GM23338 (cell line): ENCODE data around the gene GAD1. TPM values are rescaled to one million over a fixed set of nuclear protein-coding genes. Genes with fewer than 3 reads are reported as not detected.

ENCODE experiments used
- ATAC-seq: fragments of 200-7000 bp; cut with Tn5 transposase; 3 replicates; pipeline ENCODE4 v1.9.1; 2020
- DNase-seq: peaks from one replicate; pipeline ENCODE4 v3.0.0-alpha.2; 2015; ENCODE audit warnings: low spot score
- H2AFZ ChIP-seq: fragments of 200-600 bp; sonication (generic); 2 replicates; pipeline ENCODE4 v1.8.0; 2016; ENCODE audit warnings: antibody characterized with exemption, mild to moderate bottlenecking, moderate library complexity
- H3F3A ChIP-seq: fragments of 200-600 bp; sonication (generic); replicated peaks from 2 replicates; pipeline ENCODE4 v1.8.0; 2017; ENCODE audit warnings: antibody characterized with exemption, mixed run types, low read depth
- H3K27ac ChIP-seq: fragments of 200-600 bp; sonication (generic); 2 replicates; pipeline ENCODE4 v1.6.1; 2016; ENCODE audit warnings: low read depth
- H3K27me3 ChIP-seq: fragments of 200-600 bp; sonication (generic); 2 replicates; pipeline ENCODE4 v1.8.0; 2016; ENCODE audit warnings: mild to moderate bottlenecking, mixed run types, moderate library complexity; ENCODE audit not compliant: insufficient read depth
- H3K36me3 ChIP-seq: fragments of 200-600 bp; sonication (generic); 2 replicates; pipeline ENCODE4 v1.8.0; 2016; ENCODE audit warnings: mild to moderate bottlenecking; ENCODE audit not compliant: insufficient read depth
- H3K4me1 ChIP-seq: fragments of 200-600 bp; sonication (generic); 2 replicates; pipeline ENCODE4 v1.8.0; 2016; ENCODE audit warnings: mild to moderate bottlenecking, moderate library complexity; ENCODE audit not compliant: insufficient read depth
- H3K4me2 ChIP-seq: fragments of 200-600 bp; sonication (generic); 2 replicates; pipeline ENCODE4 v1.7.1; 2017; ENCODE audit warnings: mixed run types
- H3K4me3 ChIP-seq: fragments of 200-600 bp; sonication (generic); 2 replicates; pipeline ENCODE4 v1.6.1; 2016; ENCODE audit warnings: mixed run types
- H3K79me2 ChIP-seq: fragments of 200-600 bp; sonication (generic); replicated peaks from 2 replicates; pipeline ENCODE4 v1.8.0; 2017; ENCODE audit warnings: mild to moderate bottlenecking; ENCODE audit not compliant: insufficient read depth
- H3K9me2 ChIP-seq: fragments of 200-600 bp; sonication (generic); 2 replicates; pipeline ENCODE4 v1.8.0; 2017; ENCODE audit not compliant: insufficient read depth
- H4K20me1 ChIP-seq: fragments of 200-600 bp; sonication (generic); replicated peaks from 2 replicates; pipeline ENCODE4 v1.8.0; 2017; ENCODE audit warnings: mild to moderate bottlenecking; ENCODE audit not compliant: insufficient read depth
- H3K27ac Mint-ChIP-seq: 2 replicates; pipeline ENCODE4 v1.8.0; 2020; ENCODE audit warnings: inconsistent platforms, mild to moderate bottlenecking, moderate library complexity, mixed read lengths
- H3K27me3 Mint-ChIP-seq: 3 replicates; pipeline ENCODE4 v1.8.0; 2022; ENCODE audit warnings: low read depth, mild to moderate bottlenecking, moderate library complexity, mixed read lengths, inconsistent platforms; ENCODE audit not compliant: insufficient read depth, poor library complexity
- H3K36me3 Mint-ChIP-seq: 3 replicates; pipeline ENCODE4 v1.8.0; 2021; ENCODE audit warnings: low read depth, mild to moderate bottlenecking, inconsistent platforms, moderate library complexity, mixed read lengths
- H3K4me1 Mint-ChIP-seq: 3 replicates; pipeline ENCODE4 v1.8.0; 2020; ENCODE audit warnings: mild to moderate bottlenecking, inconsistent platforms, mixed read lengths
- H3K4me3 Mint-ChIP-seq: 3 replicates; pipeline ENCODE4 v1.8.0; 2021; ENCODE audit warnings: moderate library complexity, mild to moderate bottlenecking, inconsistent platforms, mixed read lengths
- H3K9me3 Mint-ChIP-seq: 3 replicates; pipeline ENCODE4 v1.8.0; 2020; ENCODE audit warnings: moderate library complexity, mild to moderate bottlenecking, inconsistent platforms, mixed read lengths
- CREB1 ChIP-seq: fragments of 250-450 bp; sonication (Bioruptor Pico); IDR thresholded peaks from 2 replicates; pipeline ENCODE4 v1.5.0; 2020; ENCODE audit warnings: low read depth, mild to moderate bottlenecking, moderate library complexity
- EZH2 ChIP-seq: fragments of 200-600 bp; sonication (generic); IDR thresholded peaks from one replicate; pipeline ENCODE4 v1.8.0; 2017; ENCODE audit warnings: antibody characterized with exemption, mild to moderate bottlenecking, low read depth; ENCODE audit not compliant: unreplicated experiment
- EZH2phosphoT487 ChIP-seq: fragments of 200-600 bp; sonication (generic); IDR thresholded peaks from one replicate; pipeline ENCODE4 v1.8.1; 2018; ENCODE audit warnings: antibody characterized with exemption; ENCODE audit not compliant: unreplicated experiment
- NANOG ChIP-seq: IDR thresholded peaks from 2 replicates; pipeline ENCODE4 v1.6.1; 2016; ENCODE audit warnings: antibody characterized with exemption, borderline replicate concordance
- POLR2AphosphoS5 ChIP-seq: IDR thresholded peaks from 2 replicates; pipeline ENCODE4 v1.6.1; 2016; ENCODE audit warnings: antibody characterized with exemption, low read depth
- STAT1 ChIP-seq: IDR thresholded peaks from one replicate; pipeline ENCODE4 v1.6.1; 2016; ENCODE audit warnings: antibody characterized with exemption; ENCODE audit not compliant: unreplicated experiment
- ZNF114 ChIP-seq: fragments of 250-450 bp; sonication (Bioruptor Pico); IDR thresholded peaks from 2 replicates; pipeline ENCODE4 v1.5.0; 2020; ENCODE audit warnings: mild to moderate bottlenecking, moderate library complexity
- ZNF331 ChIP-seq: fragments of 250-450 bp; sonication (Bioruptor Pico); IDR thresholded peaks from 2 replicates; pipeline ENCODE4 v1.5.0; 2020; ENCODE audit warnings: low read depth, mild to moderate bottlenecking, moderate library complexity
- polyA plus RNA-seq: library from polyadenylated mRNA; unstranded; fragments of >200 nt; fragmentation: Nextera tagmentation; extraction: Ambion mirVana; gene quantifications from 2 replicates; pipeline ENCODE4 v1.2.1, GENCODE V29; 2016
- total RNA-seq: library from RNA; depleted of rRNA; stranded (reverse); fragments of >200 nt; shearing (Covaris generic); gene quantifications from 2 replicates; pipeline ENCODE4 v1.2.3, GENCODE V29; 2014
- TF ChIP-seq, protein P1 (sequence below): IDR thresholded peaks from one replicate; pipeline ENCODE4 v1.6.1; 2018; ENCODE audit warnings: antibody characterized with exemption; ENCODE audit not compliant: unreplicated experiment
- TF ChIP-seq, protein P2 (sequence below): fragments of 250-450 bp; sonication (Bioruptor Pico); IDR thresholded peaks from 2 replicates; pipeline ENCODE4 v1.5.0; 2020; ENCODE audit warnings: mild to moderate bottlenecking, moderate library complexity

GAD1 gene
- total and polyA plus RNA-seq, 2 experiments from 2014 or later: 0.17 to 0.34 TPM

DNA sequence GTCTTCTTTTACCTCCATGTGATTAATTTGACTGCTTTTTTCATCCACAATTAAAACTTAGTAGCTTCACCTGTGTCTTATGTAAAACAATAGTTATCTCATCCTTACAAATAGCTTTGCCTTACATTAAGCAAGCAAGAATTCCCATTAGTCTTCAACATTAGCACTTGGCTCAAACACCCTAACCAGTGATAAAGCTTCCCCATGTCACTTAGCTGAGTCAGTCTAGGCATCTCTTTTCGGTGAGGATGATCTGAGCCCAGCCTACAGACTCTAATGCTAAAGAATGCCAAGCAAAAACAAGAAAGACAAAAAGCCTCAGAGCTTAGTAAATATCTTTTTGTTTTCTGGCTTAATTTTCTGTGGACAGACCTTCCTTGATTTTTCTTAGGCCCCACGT lies 26.1 kb downstream of the GAD1 start (continued):
- TF ChIP-seq EZH2phosphoT487 (no peak), EZH2 (no peak), CREB1 (CRISPR knock-in tag) (no peak), STAT1 (no peak), ZNF331 (CRISPR knock-in tag) (no peak), POLR2AphosphoS5 (no peak)

DNA sequence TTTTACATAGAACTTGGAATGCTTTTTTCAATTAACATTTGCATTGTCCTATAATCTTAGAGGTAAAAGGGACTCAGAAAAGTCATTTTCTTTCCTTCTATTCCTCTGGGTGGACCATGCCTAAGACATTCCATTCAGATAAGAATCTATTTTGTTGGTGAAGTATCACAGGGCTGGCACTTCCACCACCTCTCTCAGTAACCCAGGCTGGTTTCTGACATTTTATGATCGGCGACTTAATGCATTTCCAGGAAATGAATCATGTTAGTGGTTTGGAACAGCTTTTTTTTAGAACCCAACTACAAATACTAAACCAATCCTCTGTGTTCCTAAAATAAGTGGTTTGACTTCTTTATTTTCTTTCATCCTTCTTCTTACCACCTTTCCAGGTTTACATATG lies 27.0 kb downstream of the GAD1 start:
- H3K9me3 Mint-ChIP-seq: peaks cover 2% of the 10 kb centered on the region; the same call in 1 of the 3 replicates
- H3K4me1 Mint-ChIP-seq: no peaks in the 10 kb centered on the region
- no peak for DNase-seq
- peaks cover 2% of the 10 kb centered on the region for H3K27me3 Mint-ChIP-seq
- no peak for ATAC-seq
- TF ChIP-seq NANOG (no peak), ZNF114 (CRISPR knock-in tag) (no peak), ZNF331 (CRISPR knock-in tag) (no peak), CREB1 (CRISPR knock-in tag) (no peak), EZH2 (no peak), POLR2AphosphoS5 (no peak)
- TF ChIP-seq, protein P1, sequence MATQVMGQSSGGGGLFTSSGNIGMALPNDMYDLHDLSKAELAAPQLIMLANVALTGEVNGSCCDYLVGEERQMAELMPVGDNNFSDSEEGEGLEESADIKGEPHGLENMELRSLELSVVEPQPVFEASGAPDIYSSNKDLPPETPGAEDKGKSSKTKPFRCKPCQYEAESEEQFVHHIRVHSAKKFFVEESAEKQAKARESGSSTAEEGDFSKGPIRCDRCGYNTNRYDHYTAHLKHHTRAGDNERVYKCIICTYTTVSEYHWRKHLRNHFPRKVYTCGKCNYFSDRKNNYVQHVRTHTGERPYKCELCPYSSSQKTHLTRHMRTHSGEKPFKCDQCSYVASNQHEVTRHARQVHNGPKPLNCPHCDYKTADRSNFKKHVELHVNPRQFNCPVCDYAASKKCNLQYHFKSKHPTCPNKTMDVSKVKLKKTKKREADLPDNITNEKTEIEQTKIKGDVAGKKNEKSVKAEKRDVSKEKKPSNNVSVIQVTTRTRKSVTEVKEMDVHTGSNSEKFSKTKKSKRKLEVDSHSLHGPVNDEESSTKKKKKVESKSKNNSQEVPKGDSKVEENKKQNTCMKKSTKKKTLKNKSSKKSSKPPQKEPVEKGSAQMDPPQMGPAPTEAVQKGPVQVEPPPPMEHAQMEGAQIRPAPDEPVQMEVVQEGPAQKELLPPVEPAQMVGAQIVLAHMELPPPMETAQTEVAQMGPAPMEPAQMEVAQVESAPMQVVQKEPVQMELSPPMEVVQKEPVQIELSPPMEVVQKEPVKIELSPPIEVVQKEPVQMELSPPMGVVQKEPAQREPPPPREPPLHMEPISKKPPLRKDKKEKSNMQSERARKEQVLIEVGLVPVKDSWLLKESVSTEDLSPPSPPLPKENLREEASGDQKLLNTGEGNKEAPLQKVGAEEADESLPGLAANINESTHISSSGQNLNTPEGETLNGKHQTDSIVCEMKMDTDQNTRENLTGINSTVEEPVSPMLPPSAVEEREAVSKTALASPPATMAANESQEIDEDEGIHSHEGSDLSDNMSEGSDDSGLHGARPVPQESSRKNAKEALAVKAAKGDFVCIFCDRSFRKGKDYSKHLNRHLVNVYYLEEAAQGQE: no peak
- TF ChIP-seq, protein P2, sequence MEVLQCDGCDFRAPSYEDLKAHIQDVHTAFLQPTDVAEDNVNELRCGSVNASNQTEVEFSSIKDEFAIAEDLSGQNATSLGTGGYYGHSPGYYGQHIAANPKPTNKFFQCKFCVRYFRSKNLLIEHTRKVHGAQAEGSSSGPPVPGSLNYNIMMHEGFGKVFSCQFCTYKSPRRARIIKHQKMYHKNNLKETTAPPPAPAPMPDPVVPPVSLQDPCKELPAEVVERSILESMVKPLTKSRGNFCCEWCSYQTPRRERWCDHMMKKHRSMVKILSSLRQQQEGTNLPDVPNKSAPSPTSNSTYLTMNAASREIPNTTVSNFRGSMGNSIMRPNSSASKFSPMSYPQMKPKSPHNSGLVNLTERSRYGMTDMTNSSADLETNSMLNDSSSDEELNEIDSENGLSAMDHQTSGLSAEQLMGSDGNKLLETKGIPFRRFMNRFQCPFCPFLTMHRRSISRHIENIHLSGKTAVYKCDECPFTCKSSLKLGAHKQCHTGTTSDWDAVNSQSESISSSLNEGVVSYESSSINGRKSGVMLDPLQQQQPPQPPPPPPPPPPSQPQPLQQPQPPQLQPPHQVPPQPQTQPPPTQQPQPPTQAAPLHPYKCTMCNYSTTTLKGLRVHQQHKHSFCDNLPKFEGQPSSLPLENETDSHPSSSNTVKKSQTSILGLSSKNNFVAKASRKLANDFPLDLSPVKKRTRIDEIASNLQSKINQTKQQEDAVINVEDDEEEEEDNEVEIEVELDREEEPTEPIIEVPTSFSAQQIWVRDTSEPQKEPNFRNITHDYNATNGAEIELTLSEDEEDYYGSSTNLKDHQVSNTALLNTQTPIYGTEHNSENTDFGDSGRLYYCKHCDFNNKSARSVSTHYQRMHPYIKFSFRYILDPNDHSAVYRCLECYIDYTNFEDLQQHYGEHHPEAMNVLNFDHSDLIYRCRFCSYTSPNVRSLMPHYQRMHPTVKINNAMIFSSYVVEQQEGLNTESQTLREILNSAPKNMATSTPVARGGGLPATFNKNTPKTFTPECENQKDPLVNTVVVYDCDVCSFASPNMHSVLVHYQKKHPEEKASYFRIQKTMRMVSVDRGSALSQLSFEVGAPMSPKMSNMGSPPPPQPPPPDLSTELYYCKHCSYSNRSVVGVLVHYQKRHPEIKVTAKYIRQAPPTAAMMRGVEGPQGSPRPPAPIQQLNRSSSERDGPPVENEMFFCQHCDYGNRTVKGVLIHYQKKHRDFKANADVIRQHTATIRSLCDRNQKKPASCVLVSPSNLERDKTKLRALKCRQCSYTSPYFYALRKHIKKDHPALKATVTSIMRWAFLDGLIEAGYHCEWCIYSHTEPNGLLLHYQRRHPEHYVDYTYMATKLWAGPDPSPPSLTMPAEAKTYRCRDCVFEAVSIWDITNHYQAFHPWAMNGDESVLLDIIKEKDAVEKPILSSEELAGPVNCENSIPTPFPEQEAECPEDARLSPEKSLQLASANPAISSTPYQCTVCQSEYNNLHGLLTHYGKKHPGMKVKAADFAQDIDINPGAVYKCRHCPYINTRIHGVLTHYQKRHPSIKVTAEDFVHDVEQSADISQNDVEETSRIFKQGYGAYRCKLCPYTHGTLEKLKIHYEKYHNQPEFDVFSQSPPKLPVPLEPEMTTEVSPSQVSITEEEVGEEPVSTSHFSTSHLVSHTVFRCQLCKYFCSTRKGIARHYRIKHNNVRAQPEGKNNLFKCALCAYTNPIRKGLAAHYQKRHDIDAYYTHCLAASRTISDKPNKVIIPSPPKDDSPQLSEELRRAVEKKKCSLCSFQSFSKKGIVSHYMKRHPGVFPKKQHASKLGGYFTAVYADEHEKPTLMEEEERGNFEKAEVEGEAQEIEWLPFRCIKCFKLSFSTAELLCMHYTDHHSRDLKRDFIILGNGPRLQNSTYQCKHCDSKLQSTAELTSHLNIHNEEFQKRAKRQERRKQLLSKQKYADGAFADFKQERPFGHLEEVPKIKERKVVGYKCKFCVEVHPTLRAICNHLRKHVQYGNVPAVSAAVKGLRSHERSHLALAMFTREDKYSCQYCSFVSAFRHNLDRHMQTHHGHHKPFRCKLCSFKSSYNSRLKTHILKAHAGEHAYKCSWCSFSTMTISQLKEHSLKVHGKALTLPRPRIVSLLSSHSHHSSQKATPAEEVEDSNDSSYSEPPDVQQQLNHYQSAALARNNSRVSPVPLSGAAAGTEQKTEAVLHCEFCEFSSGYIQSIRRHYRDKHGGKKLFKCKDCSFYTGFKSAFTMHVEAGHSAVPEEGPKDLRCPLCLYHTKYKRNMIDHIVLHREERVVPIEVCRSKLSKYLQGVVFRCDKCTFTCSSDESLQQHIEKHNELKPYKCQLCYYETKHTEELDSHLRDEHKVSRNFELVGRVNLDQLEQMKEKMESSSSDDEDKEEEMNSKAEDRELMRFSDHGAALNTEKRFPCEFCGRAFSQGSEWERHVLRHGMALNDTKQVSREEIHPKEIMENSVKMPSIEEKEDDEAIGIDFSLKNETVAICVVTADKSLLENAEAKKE (CRISPR knock-in tag): no peak
- H3K9me2 ChIP-seq: no peaks in the 10 kb centered on the region
- H3K4me3 Mint-ChIP-seq: no peak overlapping the region
- H3K27me3 ChIP-seq: no peaks in the 10 kb centered on the region
- no peak overlapping the region for H3K4me3 ChIP-seq
- H3K79me2 ChIP-seq: no peaks in the 10 kb centered on the region
- no peaks in the 10 kb centered on the region for H3F3A ChIP-seq
- no peak overlapping the region for H3K4me2 ChIP-seq
- H4K20me1 ChIP-seq: no peaks in the 10 kb centered on the region
- H3K4me1 ChIP-seq: no peaks in the 10 kb centered on the region
- H3K36me3 Mint-ChIP-seq: 0 out of 3 replicates have a peak, but pooled peaks cover 3% of the 10 kb centered on the region
- H3K27ac ChIP-seq: no peak overlapping the region
- no peak overlapping the region for H2AFZ ChIP-seq
- H3K36me3 ChIP-seq: no peaks in the 10 kb centered on the region
- H3K27ac Mint-ChIP-seq: no peak overlapping the region
